Thoracic aorta (tissue), 2 donors: ENCODE measurements around the gene DLGAP1. TPM values are rescaled to one million over a fixed set of nuclear protein-coding genes. Genes with fewer than 3 reads are reported as not detected.
"Not testable (repeated sequence)": the region's sequence is repeated elsewhere in the genome, so short reads cannot be mapped to it uniquely, and the experiment has no call there.

Source experiments
- ATAC-seq: fragments of 150-250 bp; one replicate; pipeline ENCODE4 v1.8.0; 2017; ENCODE audit warnings: low read depth; ENCODE audit not compliant: insufficient number of reproducible peaks, low FRiP score
- DNase-seq: peaks from one replicate; pipeline ENCODE4 v3.0.0-alpha.2; 2020; ENCODE audit warnings: low spot score
- H3K27ac ChIP-seq, 2 donors: fragments of 200-600 bp; sonication (generic); 1 replicate in 1 of 2; 2 replicates in 1 of 2; pipeline ENCODE4 v1.5.1; 2016; ENCODE audit warnings: mild to moderate bottlenecking in 2 of 2, moderate library complexity in 2 of 2
- H3K27me3 ChIP-seq: fragments of 200-600 bp; sonication (generic); replicated peaks from 2 replicates; pipeline ENCODE4 v1.6.0; 2016; ENCODE audit warnings: mild to moderate bottlenecking; ENCODE audit not compliant: insufficient read depth
- H3K36me3 ChIP-seq: fragments of 200-600 bp; sonication (generic); one replicate; pipeline ENCODE4 v1.5.1; 2016
- H3K4me1 ChIP-seq, 2 donors: fragments of 200-600 bp; sonication (generic); 1 replicate in 1 of 2; 2 replicates in 1 of 2; pipeline versions ENCODE4 v1.5.1 to v1.6.0; 2016; ENCODE audit warnings: low read depth in 2 of 2, mild to moderate bottlenecking in 1 of 2; ENCODE audit not compliant: control insufficient read depth in 1 of 2
- H3K4me3 ChIP-seq: fragments of 200-600 bp; sonication (generic); 2 replicates; pipeline ENCODE4 v1.5.1; 2016; ENCODE audit warnings: mild to moderate bottlenecking
- H3K9me3 ChIP-seq: fragments of 200-600 bp; sonication (generic); 2 replicates; pipeline ENCODE4 v1.5.1; 2016
- CTCF ChIP-seq: fragments of 200-600 bp; sonication (generic); IDR thresholded peaks from one replicate; pipeline ENCODE4 v1.5.1; 2019; ENCODE audit warnings: antibody characterized with exemption
- total RNA-seq, 2 donors: library from RNA; depleted of rRNA; stranded (reverse); fragments of >200 nt; gene quantifications; one replicate each; pipeline versions ENCODE4 v1.1.0 to v1.2.3, GENCODE V29; 2016

DLGAP1 gene
- total RNA-seq, 2 donors from 2014 or later, result 7.3 to 19.0 TPM

DNA sequence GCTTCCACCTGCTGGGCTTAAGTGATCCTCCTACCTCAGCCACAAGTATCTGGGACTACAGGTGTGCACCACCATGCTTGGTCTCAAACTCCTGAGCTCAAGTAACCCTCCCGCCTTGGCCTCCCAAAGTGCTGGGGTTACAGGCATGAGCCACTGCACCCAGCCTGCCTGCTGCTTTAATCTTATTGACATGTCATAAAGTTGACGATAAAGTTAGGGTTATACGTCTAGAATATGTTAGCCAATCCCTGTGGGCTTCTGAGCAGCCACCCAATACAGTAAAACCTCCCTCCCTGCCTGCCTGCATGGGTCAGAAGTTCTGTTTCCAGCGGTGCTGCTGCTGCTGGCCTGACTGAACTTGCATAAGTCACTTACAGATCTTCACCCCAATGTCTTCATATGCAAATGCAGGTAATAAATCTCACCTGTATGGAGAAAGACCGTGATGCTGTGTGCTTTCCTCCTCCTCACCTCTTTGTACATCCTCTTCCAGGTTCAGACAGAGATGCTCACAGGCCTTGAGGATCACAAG lies 975.1 kb downstream of the DLGAP1 start:
- Histone ChIP-seq H3K9me3 (no peaks in the 10 kb centered on the region), H3K4me1 (no peaks in the 10 kb centered on the region), H3K27me3 (no peaks in the 10 kb centered on the region), H3K4me3 (no peak overlapping the region), H3K36me3 (no peaks in the 10 kb centered on the region), H3K27ac (no peak overlapping the region)
- no peak for DNase-seq
- no peak for ATAC-seq
- TF ChIP-seq CTCF, result no peak

DNA sequence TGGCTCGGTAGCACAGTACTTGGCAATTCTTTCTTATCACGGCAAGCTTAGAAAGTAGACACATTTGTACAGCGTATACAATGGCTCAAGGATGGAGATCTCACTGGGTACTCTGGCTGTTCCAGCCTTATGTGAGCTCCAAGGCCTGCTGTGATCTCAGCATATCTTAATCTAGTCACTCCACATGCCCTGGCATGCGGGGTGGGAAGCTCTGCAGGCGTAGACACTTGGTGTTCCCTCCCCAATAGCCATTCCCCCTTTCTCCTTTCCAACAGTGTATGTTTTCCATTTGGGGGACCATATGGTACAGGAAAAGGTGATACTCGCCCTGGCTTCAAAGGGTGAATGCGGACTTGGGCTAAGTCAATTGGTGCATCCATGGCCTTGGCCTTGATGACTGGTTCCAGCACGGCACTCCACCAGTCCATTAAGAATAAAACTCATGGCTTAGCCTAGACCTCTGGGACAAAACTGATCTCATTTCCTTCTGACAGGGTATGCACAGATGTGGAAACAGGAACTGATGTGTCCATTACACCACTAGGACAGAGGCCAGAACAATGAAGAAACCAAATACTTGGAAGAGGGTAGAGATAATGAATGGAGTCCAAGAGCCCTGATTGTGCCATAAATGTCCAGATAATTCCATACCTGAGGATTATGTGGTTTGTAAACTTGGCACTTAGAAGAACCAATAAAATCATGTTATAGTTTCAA lies 976.7 kb downstream of the DLGAP1 start:
- no peak for ATAC-seq
- Histone ChIP-seq H3K4me1 (no peaks in the 10 kb centered on the region), H3K9me3 (peaks cover 4% of the 10 kb centered on the region), H3K27ac (no peak overlapping the region), H3K36me3 (no peaks in the 10 kb centered on the region), H3K4me3 (no peak overlapping the region), H3K27me3 (no peaks in the 10 kb centered on the region)
- DNase-seq, result no peak
- no peak for TF ChIP-seq CTCF

DNA sequence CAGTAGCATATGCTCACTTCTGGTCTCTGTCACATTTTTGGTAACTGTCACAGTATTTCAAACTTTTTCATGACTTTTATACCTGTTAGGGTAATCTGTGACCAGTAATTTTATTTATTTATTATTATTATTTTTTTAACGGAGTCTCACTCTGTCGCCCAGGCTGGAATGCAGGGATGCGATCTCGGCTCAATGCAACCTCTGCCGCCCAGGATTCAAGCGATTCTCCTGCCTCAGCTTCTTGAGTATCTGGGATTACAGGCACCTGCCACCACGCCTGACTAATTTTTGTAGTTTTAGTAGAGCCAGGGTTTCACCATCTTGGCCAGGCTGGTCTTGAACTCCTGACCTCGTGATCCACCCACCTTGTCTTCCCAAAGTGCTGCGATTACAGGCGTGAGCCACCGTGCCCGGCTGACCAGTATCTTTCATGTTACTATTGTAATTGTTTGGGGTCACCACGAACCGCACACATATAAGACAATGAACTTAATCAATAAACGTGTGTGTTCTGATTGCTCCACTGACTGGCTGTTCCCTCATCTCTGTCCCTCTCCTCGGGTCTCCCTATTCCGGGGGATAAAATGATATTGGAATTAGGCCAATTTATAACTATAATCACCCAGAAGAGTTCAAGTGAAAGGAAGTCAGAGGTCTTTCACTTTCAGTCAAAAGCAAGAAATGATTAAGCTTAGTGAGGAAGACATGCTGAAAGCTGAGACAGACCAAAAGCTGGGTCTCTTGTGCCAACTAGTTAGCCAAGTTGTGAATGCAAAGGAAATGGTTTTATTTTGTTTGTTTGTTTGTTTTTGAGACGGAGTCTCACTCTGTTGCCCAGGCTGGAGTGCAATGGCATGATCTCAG lies 982.2 kb downstream of the DLGAP1 start:
- Histone ChIP-seq H3K36me3 (no peaks in the 10 kb centered on the region), H3K27me3 (no peaks in the 10 kb centered on the region), H3K9me3 (peaks cover 4% of the 10 kb centered on the region), H3K4me1 (no peaks in the 10 kb centered on the region), H3K27ac (no peak overlapping the region), H3K4me3 (no peak overlapping the region)
- no peak for DNase-seq
- no peak for ATAC-seq
- TF ChIP-seq CTCF, result no peak

DNA sequence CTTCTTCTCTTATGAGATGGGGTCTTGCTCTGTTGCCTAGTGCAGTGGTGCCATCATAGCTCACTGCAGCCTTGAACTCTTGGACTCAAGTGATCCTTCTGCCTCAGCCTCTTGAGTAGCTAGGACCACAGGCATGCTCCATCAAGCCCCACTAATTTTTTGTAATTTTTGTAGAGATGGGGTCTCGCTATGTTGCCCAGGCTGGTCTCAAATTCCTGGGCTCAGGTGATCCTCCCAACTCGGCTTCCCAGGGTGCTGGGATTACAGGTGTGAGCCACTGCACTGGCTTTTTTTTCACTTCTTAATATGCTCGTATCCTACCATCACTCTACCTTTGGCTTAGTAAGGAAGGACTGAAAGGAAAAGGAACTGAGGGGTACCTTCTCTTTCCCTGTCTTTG lies 983.0 kb downstream of the DLGAP1 start:
- not testable (repeated sequence) for H3K27me3 ChIP-seq, H3K9me3 ChIP-seq, H3K27ac ChIP-seq, H3K4me1 ChIP-seq, H3K4me3 ChIP-seq, ATAC-seq, DNase-seq, H3K36me3 ChIP-seq

GRCh38 chr18:3471141-3471648 lies 983.9 kb downstream of the DLGAP1 start:
- Histone ChIP-seq H3K4me3 (no peak overlapping the region), H3K36me3 (no peaks in the 10 kb centered on the region), H3K4me1 (peaks cover 0 to 4% of the 10 kb centered on the region in 2 donors), H3K27ac (no peak overlapping the region), H3K9me3 (peaks cover 4% of the 10 kb centered on the region), H3K27me3 (no peaks in the 10 kb centered on the region)
- TF ChIP-seq CTCF, result no peak
- ATAC-seq (no peak), DNase-seq (no peak)
